GM11168 (cell line): ENCODE data around the gene UFD1.

Experiments used
- in situ Hi-C: fragments of 300-500 bp; cut with MboI; formaldehyde crosslinking; loops from one replicate; pipeline ENCODE4 v1.12.0; 2022; ENCODE audit warnings: low sequenced_read_pairs; ENCODE audit not compliant: unreplicated experiment

Gene UFD1

GRCh38 chr22:19434401-19434800 is 44.6 kb downstream of the UFD1 start:
- in situ Hi-C loops = no loop called here

GRCh38 chr22:19432133-19432851 is 46.7 kb downstream of the UFD1 start, which contains the start of gene MRPL40:
Gene MRPL40 (plus strand): TSS chr22:19432545. CDS start chr22:19432555, 10 bp downstream.
- in situ Hi-C loops = no loop called here

GRCh38 chr22:19431649-19432132 is 47.3 kb downstream of the UFD1 start, which contains the start of gene HIRA:
Gene HIRA (minus strand): TSS chr22:19431733. CDS start chr22:19431476, 257 bp downstream.
- in situ Hi-C loops = no loop called here

GRCh38 chr22:19430890-19431541 is 48.0 kb downstream of the UFD1 start:
- in situ Hi-C loops = no loop called here

DNA sequence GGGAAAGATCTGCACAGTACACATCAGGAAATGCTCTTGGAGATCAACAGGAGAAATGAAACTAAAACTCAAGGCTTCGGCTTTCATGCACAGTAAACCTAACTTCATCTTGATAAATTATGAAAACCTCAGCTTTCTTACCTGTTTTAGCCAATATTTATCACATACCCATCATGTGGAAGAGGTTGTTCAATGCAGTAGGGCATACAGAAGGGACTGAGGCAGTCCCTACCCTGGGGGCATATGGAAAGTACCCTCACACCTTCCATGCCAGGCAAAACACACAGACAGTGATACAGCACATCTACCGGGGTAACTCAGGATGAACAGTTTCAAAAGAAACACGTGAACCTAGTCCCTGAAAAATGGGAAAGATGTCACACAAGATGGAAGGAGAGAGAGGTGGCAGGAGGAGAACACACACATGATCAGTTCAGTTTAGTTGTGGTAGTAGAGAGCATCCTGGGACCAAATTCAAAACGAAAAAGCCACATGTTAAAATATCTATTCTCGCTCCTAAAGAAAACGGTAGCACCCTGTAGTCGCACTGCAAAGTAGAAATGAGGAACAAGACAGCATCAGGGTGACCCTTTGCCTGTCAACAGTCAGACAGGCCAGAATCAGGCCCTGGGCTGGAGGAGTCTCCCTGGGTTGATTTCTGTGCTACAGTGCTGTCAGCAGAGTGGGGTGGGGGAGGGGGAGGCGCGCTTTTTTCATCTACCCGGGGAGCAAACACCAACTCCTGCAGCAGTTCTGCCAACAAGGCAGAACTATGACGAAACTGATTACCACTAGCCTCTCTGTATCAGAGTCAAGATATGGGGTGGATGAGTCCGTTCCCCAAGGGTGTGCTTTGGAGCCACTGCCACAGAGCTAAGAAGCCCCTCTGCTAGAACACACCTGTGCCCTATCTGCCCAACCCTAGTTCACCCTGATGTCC is 48.8 kb downstream of the UFD1 start:
- in situ Hi-C loops = no loop called here

DNA sequence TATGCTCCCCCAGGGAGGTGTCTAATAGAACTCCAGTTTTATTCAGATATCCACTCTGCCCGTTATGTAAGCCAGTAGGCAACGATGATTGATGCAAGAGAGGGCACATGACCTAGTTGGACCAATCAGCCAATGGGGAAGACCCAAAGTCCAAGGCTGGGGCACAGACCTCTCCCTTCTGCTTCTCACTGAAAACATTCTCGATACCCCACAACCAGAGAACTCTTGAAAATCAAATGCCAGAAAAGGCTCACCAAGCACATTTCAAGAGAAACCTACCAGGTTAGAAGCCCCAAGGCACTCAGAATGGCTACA is 54.9 kb downstream of the UFD1 start:
- in situ Hi-C loops = no loop called here

DNA sequence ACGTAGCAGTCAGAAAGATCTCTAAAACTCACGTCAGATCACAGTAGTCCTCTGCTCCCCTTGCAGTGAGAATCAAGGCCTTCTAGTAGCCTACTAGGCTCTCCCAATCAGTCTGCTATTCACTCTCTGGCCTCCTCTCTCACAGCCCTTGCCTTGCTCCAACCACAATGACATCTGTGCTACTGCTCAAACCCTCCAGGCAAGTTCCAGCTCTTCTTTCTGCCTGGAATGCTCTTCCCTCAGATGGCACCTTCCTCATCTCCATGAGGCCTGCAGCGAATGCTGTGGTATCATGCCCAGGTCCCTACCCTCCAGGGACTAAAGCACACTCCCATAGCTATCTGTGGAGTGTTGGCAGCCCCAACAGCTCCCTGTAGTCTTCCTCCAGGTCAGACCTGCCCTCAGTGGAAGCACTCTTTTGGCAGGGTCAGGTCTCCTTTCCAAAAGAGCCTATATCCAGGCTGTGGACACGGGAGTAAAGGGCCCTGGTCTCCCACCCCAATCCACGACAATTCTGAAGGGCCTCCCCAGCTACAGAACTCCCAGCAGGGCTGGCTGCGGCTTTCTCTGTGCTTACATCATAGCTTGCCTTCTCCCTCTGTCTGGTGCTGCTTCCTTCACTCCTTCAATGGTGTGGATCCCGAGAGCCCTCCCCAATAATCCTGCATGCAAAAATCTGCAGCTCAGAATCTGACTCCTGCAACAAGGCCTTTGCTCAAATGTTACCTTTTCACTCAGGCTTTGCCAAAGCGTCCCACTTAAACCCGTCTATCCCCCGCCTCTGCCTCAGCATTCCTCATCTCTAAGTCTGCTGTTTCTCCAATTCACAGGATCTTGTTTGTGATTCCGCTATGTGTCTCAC is 56.3 kb downstream of the UFD1 start:
- in situ Hi-C loops = no loop called here

GRCh38 chr22:19420321-19420720 is 58.7 kb downstream of the UFD1 start:
- in situ Hi-C loops = no loop called here

DNA sequence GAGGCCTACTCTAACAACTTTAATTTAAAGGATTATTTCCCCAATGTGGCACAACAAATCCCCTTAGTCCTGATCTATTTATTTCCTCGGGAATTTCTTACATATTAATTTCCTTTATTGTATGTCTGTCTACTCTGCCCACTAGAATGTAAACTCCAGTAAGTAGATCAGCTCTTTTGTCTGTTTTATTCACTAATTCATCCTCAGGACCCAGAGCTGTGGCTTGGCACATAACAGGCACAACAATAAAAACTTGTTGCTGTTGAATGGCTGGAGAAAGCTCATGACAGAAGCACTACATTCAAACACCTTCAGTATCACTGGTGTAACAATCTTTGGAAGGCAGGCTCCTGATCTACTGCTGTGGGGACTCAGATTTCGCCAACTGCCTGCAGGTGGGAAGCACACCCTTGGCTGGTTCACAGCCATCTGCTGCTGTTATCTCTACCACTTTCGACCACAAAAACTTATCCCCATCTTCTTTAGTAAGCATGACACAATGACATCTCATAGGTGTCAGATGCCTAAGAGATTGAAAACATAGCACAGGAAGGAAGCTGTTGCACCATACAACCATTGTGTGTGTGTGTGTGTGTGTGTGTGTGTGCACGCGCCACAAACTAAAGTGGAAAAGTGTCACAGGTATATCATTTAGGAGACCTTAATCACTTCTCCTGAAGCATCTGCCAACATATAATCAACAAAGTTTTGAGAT is 59.4 kb downstream of the UFD1 start:
- in situ Hi-C loops = no loop called here

- in situ Hi-C loops = no loop called here
Measured at GRCh38 chr22:19419086-19419463, 59.9 kb downstream of the UFD1 start.

- in situ Hi-C loops = no loop called here
Measured at GRCh38 chr22:19412923-19413322, 66.1 kb downstream of the UFD1 start.

GRCh38 chr22:19412478-19412877 is 66.5 kb downstream of the UFD1 start:
- in situ Hi-C loops = no loop called here

- in situ Hi-C loops = no loop called here
Measured at GRCh38 chr22:19411690-19412045, 67.3 kb downstream of the UFD1 start.

DNA sequence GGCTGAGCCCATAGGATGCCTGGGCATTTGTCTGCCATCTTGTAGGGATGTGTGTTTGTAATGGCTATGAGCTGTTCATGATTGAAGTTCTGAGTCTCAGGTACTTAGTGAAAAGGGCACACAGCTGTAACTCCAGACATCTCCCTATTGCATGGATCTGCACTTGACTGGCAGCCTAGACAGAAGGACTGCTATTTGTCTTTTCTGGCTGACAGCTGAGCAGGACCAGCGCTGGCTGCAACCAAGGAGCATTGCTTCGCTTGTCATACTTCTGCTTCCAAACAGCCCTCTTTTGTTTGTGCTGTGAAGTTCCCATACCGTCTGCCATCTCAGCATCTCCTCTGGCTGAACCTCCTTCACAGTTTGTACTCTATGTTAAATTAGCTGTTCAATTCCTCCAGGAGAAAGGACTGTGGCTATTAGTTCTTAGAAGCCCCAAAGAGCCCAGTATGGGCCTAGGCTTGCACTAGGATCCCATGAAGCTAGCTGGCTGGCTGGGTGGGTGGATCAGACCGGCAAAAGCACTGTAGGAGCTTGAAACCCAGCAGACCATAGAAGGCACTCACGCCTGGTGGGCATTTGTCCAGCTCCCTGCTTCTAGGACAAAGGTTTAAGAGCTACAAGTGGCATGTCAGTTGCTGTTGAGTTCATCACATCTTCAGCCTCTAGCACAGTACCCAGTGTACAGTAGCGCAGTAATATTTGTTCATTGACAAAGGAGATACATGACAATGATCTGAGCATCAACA is 67.9 kb downstream of the UFD1 start:
- in situ Hi-C loops = no loop called here

DNA sequence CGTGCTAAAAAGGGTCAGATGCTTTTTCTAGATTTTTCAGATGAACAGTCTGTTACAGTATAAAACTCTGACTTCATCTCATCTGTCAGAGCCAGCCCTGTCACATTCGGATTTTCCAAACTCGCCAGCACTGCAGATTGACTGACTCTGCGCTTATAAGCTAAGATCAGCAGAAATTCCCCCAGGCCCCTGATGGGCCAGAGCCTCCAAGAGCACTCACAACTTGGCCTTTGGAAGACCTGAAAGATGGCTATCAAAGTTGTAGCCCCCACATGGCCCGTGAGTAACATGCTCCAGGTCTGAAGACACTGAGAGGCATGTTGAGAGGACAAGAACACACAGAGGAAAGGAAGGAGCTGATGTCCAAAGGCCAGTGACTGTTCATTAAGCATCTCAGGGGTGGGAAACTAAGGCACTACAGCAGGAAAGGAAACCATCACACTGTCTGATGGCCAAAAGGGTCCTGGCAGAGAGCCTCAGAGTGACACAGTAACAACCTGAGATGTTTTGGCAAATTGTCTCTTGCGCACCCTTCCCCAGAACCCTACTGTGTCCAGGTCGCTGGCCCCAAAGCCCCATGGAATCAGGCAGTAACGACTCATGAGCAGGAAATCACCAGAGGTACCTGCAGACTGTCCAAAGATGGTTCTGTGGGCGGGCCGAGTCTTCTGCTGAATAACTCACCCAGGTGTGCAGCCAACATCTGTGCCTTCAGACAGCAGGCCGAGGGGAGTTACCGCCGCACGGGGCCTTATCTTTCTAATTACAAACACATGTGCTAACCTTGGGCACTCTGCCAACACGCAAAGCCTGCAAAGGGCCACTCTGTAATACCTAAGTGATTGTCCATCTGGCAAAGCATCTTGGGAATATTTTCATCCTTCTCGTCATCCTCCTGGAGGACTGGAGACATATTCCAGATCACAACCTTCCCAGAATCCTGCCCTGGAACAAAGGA is 71.1 kb downstream of the UFD1 start:
- in situ Hi-C loops = no loop called here

- in situ Hi-C loops = no loop called here
Measured at GRCh38 chr22:19406846-19407245, 72.1 kb downstream of the UFD1 start.

DNA sequence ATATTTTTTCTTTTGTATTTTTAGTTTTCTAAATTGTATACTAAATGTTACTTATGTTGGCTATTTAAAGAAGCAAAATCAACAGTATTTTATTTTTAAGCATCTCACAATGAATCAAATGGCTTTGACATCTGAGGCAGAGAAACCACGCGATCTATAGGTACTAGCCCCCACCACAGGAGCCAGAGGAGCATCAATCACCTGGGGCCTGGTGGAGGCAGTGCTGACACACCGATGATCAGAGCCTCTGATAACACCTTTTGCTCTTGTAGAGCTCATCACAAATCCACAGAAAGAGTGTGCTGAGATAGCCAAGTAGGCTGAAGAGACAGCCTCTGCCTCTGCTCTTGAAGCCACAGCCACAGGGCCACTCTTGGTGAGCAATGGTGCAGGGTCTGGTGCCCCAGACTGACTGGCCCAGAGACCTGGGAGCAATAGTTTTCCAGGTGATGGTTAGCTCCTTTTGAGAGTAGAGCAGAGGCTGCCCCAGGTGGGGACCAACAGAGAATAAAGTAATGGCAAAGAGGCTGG is 72.6 kb downstream of the UFD1 start:
- in situ Hi-C loops = no loop called here
